K562 (cell line): ENCODE measurements around the gene PALLD. TPM values are rescaled to one million over a fixed set of nuclear protein-coding genes. Genes with fewer than 3 reads are reported as not detected.

Experiments used
- ATAC-seq: fragments of 200-7000 bp; cut with Tn5 transposase; 3 replicates; pipeline ENCODE4 v1.9.1; 2020; ENCODE audit warnings: moderate library complexity
- BruUV-seq: library from RNA; stranded (reverse); fragments of 400-500 nt; replicated peaks from 2 replicates; lab custom pipeline; 2021; lab: Mats Ljungman, UMichigan
- CTCF ChIA-PET: fragments of 300-600 bp; formaldehyde crosslinking; extraction: SDS; loops from one replicate; lab custom pipeline; 2021; ENCODE audit warnings: low intra/inter-chr PET ratio; lab: Yijun Ruan, JAX
- POLR2A ChIA-PET: fragments of 300-600, 350-650 bp; sonication (Branson Sonifier 250); formaldehyde crosslinking; extraction: SDS; loops from one replicate; lab custom pipeline; 2021; ENCODE audit warnings: antibody characterized with exemption, inconsistent platforms; lab: Yijun Ruan, JAX
- DNase-seq, 4 experiments: peaks; one replicate each; pipeline versions ENCODE4 v3.0.0 to v3.0.0-alpha.2; 2011 to 2018; ENCODE audit warnings: low spot score in 3 of 4, mixed read lengths in 3 of 4; ENCODE audit errors: extremely low read depth in 1 of 4
- FAIRE-seq: peaks from 2 replicates; lab custom pipeline; 2011; peaks lifted over from hg19 to GRCh38; lab: Jason Lieb, UNC
- H2AFZ ChIP-seq: 2 replicates; pipeline ENCODE4 v1.6.0; 2011; ENCODE audit warnings: low read depth, low read length, control low read depth, inconsistent platforms
- H3K27ac ChIP-seq: fragments of 200-600 bp; 3 replicates; pipeline ENCODE4 v1.8.0; 2011; ENCODE audit warnings: low read depth, mild to moderate bottlenecking, control low read depth, inconsistent platforms, low read length, moderate library complexity, mixed read lengths; ENCODE audit errors: extremely low read depth
- H3K27me3 ChIP-seq, 2 experiments: fragments of 300-600 bp in 1 of 2; 2 replicates in 1 of 2; 3 replicates in 1 of 2; pipeline versions ENCODE4 v1.6.0 to v1.8.0; 2011; ENCODE audit warnings: inconsistent platforms in 2 of 2, low read length in 2 of 2, mild to moderate bottlenecking in 1 of 2, mixed read lengths in 1 of 2, moderate library complexity in 1 of 2; ENCODE audit not compliant: control insufficient read depth in 2 of 2, insufficient read depth in 2 of 2
- H3K36me3 ChIP-seq: fragments of 300-600 bp; 3 replicates; pipeline ENCODE4 v1.8.0; 2011; ENCODE audit warnings: mild to moderate bottlenecking, low read length, inconsistent platforms; ENCODE audit not compliant: control insufficient read depth, insufficient read depth
- H3K4me1 ChIP-seq, 2 experiments: fragments of 200-600 bp in 1 of 2; replicated peaks in 1 of 2; 2 replicates in 1 of 2; 3 replicates in 1 of 2; pipeline versions ENCODE4 v1.5.1 to v1.8.0; 2011; ENCODE audit warnings: inconsistent platforms in 2 of 2, low read length in 2 of 2, mild to moderate bottlenecking in 1 of 2, mixed read lengths in 1 of 2, moderate library complexity in 1 of 2; ENCODE audit not compliant: control insufficient read depth in 2 of 2, insufficient read depth in 2 of 2
- H3K4me2 ChIP-seq: 2 replicates; pipeline ENCODE4 v1.6.1; 2011; ENCODE audit warnings: low read length, control low read depth, inconsistent platforms, mixed read lengths; ENCODE audit not compliant: insufficient read depth
- H3K4me3 ChIP-seq: fragments of 200-600 bp; sonication (generic), shearing (Covaris generic); 2 replicates; pipeline ENCODE4 v1.5.1; 2016; ENCODE audit warnings: control low read depth, inconsistent platforms
- H3K79me2 ChIP-seq: fragments of 200-600 bp; 3 replicates; pipeline ENCODE4 v1.8.0; 2011; ENCODE audit warnings: low read length, inconsistent platforms; ENCODE audit not compliant: control insufficient read depth, insufficient read depth
- H3K9ac ChIP-seq, 2 experiments: 2 replicates each; pipeline versions ENCODE4 v1.6.0 to v1.6.1; 2011; ENCODE audit warnings: low read depth in 2 of 2, low read length in 2 of 2, control low read depth in 1 of 2, inconsistent platforms in 1 of 2, mild to moderate bottlenecking in 1 of 2, mixed read lengths in 1 of 2; ENCODE audit not compliant: insufficient read depth in 1 of 2
- H3K9me1 ChIP-seq: one replicate; pipeline ENCODE4 v1.6.0; 2011; ENCODE audit warnings: inconsistent platforms, mild to moderate bottlenecking, low read length, moderate library complexity; ENCODE audit not compliant: control insufficient read depth, insufficient read depth
- H3K9me3 ChIP-seq: replicated peaks from 2 replicates; pipeline ENCODE4 v1.5.1; 2011; ENCODE audit warnings: low read depth, low read length, inconsistent platforms; ENCODE audit not compliant: control insufficient read depth, insufficient read depth
- H4K20me1 ChIP-seq: replicated peaks from 2 replicates; pipeline ENCODE4 v1.6.1; 2011; ENCODE audit warnings: low read length, inconsistent platforms, mixed read lengths; ENCODE audit not compliant: control insufficient read depth, insufficient read depth
- PHTF2 ChIP-seq: fragments of 250-450 bp; sonication (Bioruptor Pico); IDR thresholded peaks from 2 replicates; pipeline ENCODE4 v1.5.0; 2021; ENCODE audit warnings: mild to moderate bottlenecking
- TAF9B ChIP-seq: fragments of 450-650 bp; IDR thresholded peaks from 2 replicates; pipeline ENCODE4 v1.6.1; 2018; ENCODE audit warnings: mild to moderate bottlenecking; ENCODE audit not compliant: partially characterized antibody
- TARDBP ChIP-seq: fragments of 450-650 bp; IDR thresholded peaks from 2 replicates; pipeline ENCODE4 v1.6.1; 2016
- TCF3 ChIP-seq: sonication (generic); formaldehyde crosslinking; IDR thresholded peaks from 2 replicates; pipeline ENCODE4 v1.4.0; 2020; ENCODE audit warnings: mild to moderate bottlenecking, missing genetic modification reagents
- TCF7L2 ChIP-seq: fragments of 150-350 bp; IDR thresholded peaks from 2 replicates; pipeline ENCODE4 v1.6.1; 2016; ENCODE audit warnings: low read depth, mild to moderate bottlenecking, low read length, moderate library complexity
- TRIM24 ChIP-seq, 2 experiments: fragments of 450-650 bp; IDR thresholded peaks; 2 replicates each; pipeline ENCODE4 v1.6.1; 2016
- U2AF1 ChIP-seq: fragments of 200-400 bp; formaldehyde crosslinking; optimal IDR thresholded peaks from 2 replicates; pipeline ENCODE3; 2017; ENCODE audit warnings: mild to moderate bottlenecking, low read depth, low read length, moderate library complexity
- ZNF23 ChIP-seq: fragments of 250-450 bp; sonication (Bioruptor Pico); IDR thresholded peaks from 2 replicates; pipeline ENCODE4 v1.4.0; 2020; ENCODE audit warnings: mild to moderate bottlenecking
- ZNF398 ChIP-seq: fragments of 250-450 bp; sonication (Bioruptor Pico); IDR thresholded peaks from 2 replicates; pipeline ENCODE4 v1.8.0; 2021; ENCODE audit warnings: moderate library complexity, mild to moderate bottlenecking, inconsistent platforms
- ZNF785 ChIP-seq: fragments of 250-450 bp; sonication (Bioruptor Pico); IDR thresholded peaks from 2 replicates; pipeline ENCODE4 v1.4.0; 2020; ENCODE audit warnings: mild to moderate bottlenecking
- whole genome bisulfite sequencing: fragments of 100-300 bp; shearing (Covaris generic); methylation state at CpG from one replicate; pipeline ENCODE4 v1.1.6; 2016; ENCODE audit warnings: low coverage, mixed read lengths; ENCODE audit not compliant: insufficient coverage; ENCODE audit errors: missing lambda C conversion rate; 5-methylcytosine and 5-hydroxymethylcytosine counted together
- in situ Hi-C: fragments of 300-500 bp; cut with MboI; formaldehyde crosslinking; loops from 4 replicates; pipeline ENCODE4 v1.15.0; 2018; ENCODE audit warnings: inconsistent platforms, mixed read lengths
- intact Hi-C: fragments of 100-400 bp; cut with micrococcal nuclease; formaldehyde crosslinking; loops from 2 replicates; pipeline ENCODE4 v1.14.2; 2022
- polyA plus RNA-seq, 8 experiments: library from polyadenylated mRNA; depleted of rRNA in 4 of 8; stranded (reverse) in 5 of 8; unstranded in 3 of 8; fragments of >200 nt; fragmentation: Nextera tagmentation in 2 of 8; fragmentation: Illumina TruSeq in 1 of 8; extraction: Ambion mirVana in 2 of 8; extraction: Trizol in 1 of 8; gene quantifications; 2 replicates each; pipeline versions ENCODE4 v1.2.1 to v1.2.3, GENCODE V29; 2011 to 2014; ENCODE audit warnings: inconsistent platforms in 1 of 8, missing spikeins in 1 of 8
- total RNA-seq, 7 experiments: library from RNA; depleted of rRNA in 6 of 7; stranded (reverse); fragments of >200 nt in 6 of 7; fragmentation: Illumina TruSeq in 2 of 7; extraction: Trizol in 2 of 7; gene quantifications; 2 replicates each; pipeline versions ENCODE4 v1.2.1 to v1.2.3, GENCODE V29; 2011 to 2021; ENCODE audit warnings: low replicate concordance in 1 of 7
- TF ChIP-seq, protein P1 (sequence below): fragments of 250-450 bp; sonication (Bioruptor Pico); IDR thresholded peaks from 2 replicates; pipeline ENCODE4 v1.5.0; 2021; ENCODE audit warnings: mild to moderate bottlenecking, moderate library complexity

Gene PALLD
- total and polyA plus RNA-seq, 9 of the 15 experiments (the other 6 are each of a cell fraction or from before 2014, with no cell fraction given) = 0.01 to 0.35 (median 0.06) TPM; not detected in 3

DNA sequence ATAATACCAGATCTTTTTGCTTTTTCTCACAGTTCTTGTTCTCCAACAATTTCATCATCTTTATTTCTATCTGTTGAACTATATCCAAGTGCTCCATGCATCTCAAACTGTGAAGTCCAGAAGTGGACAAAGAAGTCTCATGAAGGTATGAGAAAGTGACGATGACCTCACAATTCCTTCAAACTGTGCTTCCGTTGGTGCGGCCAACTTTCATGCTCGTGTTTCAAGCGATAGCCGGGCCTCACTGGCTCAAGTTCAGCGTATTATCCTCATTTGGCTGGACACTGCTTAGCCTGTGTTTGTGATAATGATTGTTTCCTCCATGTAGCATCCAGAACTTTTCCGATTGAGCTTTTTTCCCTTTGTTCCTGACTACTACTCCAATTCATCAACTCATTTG lies 143.1 kb downstream of the PALLD start:
- ATAC-seq (no peak), FAIRE-seq (no peak), DNase-seq (no peak)
- H3K9me1 ChIP-seq = no peaks in the 10 kb centered on the region
- H3K4me1 ChIP-seq = no peaks in the 10 kb centered on the region
- no peak overlapping the region for H2AFZ ChIP-seq
- H3K27me3 ChIP-seq = peaks cover 5 to 21% of the 10 kb centered on the region in 2 experiments; a peak in 3 of 5 replicates
- H3K27ac ChIP-seq = no peak overlapping the region
- in situ Hi-C loops (no loop called here), intact Hi-C loops (loop anchor here (2.0 kb wide), 1 partner anchor 15 kb away; no protein-coding TSS in a partner anchor)
- no TSS peak for BruUV-seq
- no peak overlapping the region for H3K9ac ChIP-seq
- H3K36me3 ChIP-seq = no peaks in the 10 kb centered on the region
- no peaks in the 10 kb centered on the region for H3K79me2 ChIP-seq
- H4K20me1 ChIP-seq = no peaks in the 10 kb centered on the region
- 0% methylated on average over 8 of the region's 8 CpGs for WGBS
- H3K4me3 ChIP-seq = no peak overlapping the region
- ChIA-PET POLR2A (interaction anchor here (0.9 kb wide), 1 partner anchor 23 kb away, joined by 3 read pairs; no protein-coding TSS in a partner anchor), CTCF (no interaction called here)
- H3K9me3 ChIP-seq = no peaks in the 10 kb centered on the region
- no peak overlapping the region for H3K4me2 ChIP-seq
- TF ChIP-seq TAF9B (no peak), TCF7L2 (no peak), ZNF398 (no peak), TRIM24 (IDR thresholded peaks at IDR 0.05) (no peak), U2AF1 (no peak), PHTF2 (CRISPR knock-in tag) (no peak), ZNF785 (CRISPR knock-in tag) (no peak), ZNF23 (CRISPR knock-in tag) (no peak), TCF3 (CRISPR knock-in tag) (no peak), TARDBP (no peak)
- TF ChIP-seq, protein P1, sequence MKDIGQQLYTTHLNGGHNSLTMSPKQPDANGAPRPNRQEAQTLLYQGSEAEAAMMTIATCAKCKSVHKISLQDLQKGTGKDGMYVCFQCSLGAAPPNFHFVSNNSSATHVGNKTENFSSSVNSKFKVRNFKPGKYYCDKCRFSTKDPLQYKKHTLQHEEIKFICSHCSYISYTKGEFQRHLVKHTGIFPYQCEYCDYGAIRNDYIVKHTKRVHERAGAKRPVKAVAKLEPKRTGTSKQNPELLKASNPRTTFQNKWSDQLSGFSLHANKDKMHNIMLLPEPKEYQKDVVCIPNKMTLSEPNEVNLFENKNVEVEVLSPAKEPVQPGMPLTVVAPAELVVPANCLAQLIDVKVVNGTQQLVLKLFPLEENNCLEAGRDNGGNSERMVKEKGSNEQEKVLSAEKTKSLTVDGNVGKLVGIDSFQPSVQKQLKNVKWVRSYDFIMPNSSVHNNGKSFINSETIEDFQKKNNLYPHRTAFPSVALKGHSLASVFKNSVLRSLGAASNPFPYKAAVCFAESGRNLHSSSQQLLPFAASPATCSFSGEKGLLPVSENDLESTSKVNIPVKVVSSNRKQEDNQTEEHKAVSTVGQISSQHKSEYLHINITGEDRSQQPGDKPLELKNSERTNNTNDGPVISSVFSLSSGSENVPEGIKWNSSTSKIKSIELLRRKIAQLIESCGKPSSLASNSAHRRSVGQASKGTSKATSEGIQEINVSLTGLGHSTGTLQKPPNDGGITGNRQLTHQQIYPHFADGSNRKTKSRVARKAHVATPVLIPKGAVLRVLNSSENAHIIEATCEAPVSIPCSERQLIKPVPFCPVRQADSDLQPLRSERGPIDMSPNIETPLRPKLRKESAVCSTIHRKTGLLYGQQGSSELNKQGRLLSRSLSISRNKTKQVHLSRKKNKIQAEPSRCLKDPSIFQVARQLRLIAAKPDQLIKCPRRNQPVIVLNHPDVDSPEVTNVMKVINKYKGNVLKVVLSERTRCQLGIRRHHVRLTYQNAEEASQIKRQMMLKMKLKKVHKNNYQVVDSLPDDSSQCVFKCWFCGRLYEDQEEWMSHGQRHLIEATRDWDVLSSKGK = no peak
- TF ChIP-seq, all 486 proteins: peak for 0
